Measurements from ENCODE around the gene CYTH4.

DNA sequence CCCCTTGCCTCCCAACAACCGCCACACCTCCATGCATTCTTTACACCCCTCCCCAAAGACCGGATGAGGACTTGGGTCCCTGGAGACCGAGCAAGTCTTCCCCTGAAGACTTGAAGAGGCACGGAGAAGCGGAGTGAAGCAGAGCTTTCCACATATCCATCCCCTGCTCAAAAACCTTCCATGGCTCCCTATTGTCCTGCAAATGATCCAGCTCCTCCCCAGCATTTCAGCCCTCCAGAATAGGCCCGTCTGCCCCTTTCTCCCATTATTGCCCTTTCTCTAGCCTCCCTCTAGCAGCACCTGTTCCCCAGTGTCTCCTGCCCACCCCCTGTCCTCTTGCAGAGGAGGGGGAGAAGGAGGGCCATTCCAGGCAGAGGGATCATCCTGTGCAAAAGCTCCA lies 59.8 kb downstream of the CYTH4 start:
- TF ChIP-seq, protein P1, sequence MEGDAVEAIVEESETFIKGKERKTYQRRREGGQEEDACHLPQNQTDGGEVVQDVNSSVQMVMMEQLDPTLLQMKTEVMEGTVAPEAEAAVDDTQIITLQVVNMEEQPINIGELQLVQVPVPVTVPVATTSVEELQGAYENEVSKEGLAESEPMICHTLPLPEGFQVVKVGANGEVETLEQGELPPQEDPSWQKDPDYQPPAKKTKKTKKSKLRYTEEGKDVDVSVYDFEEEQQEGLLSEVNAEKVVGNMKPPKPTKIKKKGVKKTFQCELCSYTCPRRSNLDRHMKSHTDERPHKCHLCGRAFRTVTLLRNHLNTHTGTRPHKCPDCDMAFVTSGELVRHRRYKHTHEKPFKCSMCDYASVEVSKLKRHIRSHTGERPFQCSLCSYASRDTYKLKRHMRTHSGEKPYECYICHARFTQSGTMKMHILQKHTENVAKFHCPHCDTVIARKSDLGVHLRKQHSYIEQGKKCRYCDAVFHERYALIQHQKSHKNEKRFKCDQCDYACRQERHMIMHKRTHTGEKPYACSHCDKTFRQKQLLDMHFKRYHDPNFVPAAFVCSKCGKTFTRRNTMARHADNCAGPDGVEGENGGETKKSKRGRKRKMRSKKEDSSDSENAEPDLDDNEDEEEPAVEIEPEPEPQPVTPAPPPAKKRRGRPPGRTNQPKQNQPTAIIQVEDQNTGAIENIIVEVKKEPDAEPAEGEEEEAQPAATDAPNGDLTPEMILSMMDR (IDR thresholded peaks at IDR 0.05; ENCODE audit: control extremely low read depth in 1 of 3, insufficient read depth in 1 of 3, low read depth in 1 of 3, low read length in 3 of 3): no peak
- TF ChIP-seq POLR2A (IDR thresholded peaks at IDR 0.05; ENCODE audit: control extremely low read depth in 1 of 2, low read depth in 2 of 2, low read length in 2 of 2): no peak
- no peak for TF ChIP-seq POLR2AphosphoS5 (IDR thresholded peaks at IDR 0.05; ENCODE audit: low read depth, low read length)

All from H1 (cell line).